ENCODE results near the gene USF1. TPM values are rescaled to one million over a fixed set of nuclear protein-coding genes. Genes with fewer than 3 reads are reported as not detected.

Gene USF1
- total and polyA plus RNA-seq, 4 donors: 19.2 to 43.5 (median 27.2) TPM

- 73% methylated on average over 9 of the region's 9 CpGs for WGBS
- H3K27ac ChIP-seq (ENCODE audit: low read depth in 1 of 2, low read length in 2 of 2): no peak overlapping the region
- no peaks in the 10 kb centered on the region for H3K27me3 ChIP-seq (ENCODE audit: control insufficient read depth in 4 of 4, insufficient read depth in 4 of 4, low read length in 3 of 4)
- H3K9ac ChIP-seq (ENCODE audit: low read depth in 1 of 2, low read length in 2 of 2): no peak overlapping the region
- no peaks in the 10 kb centered on the region for H3K4me1 ChIP-seq (ENCODE audit: control insufficient read depth in 4 of 4, insufficient read depth in 4 of 4, low read length in 3 of 4)
- H3K36me3 ChIP-seq (ENCODE audit: control insufficient read depth in 4 of 4, insufficient read depth in 3 of 4, low read depth in 1 of 4, low read length in 3 of 4): no peaks in the 10 kb centered on the region
- no peak overlapping the region for H3K4me3 ChIP-seq (ENCODE audit: low read depth in 1 of 3, low read length in 3 of 3)
- H3K9me3 ChIP-seq (ENCODE audit: control insufficient read depth in 4 of 4, low read length in 3 of 4): no peaks in the 10 kb centered on the region
- TF ChIP-seq HNF4A (conservative IDR thresholded peaks at IDR 0.05): no peak
- TF ChIP-seq REST (IDR thresholded peaks at IDR 0.05): no peak
- no peak for TF ChIP-seq FOXA2 (IDR thresholded peaks at IDR 0.05)
- no peak for TF ChIP-seq ZBTB33 (IDR thresholded peaks at IDR 0.05)
- TF ChIP-seq TAF1 (conservative IDR thresholded peaks at IDR 0.05): no peak
- no peak for TF ChIP-seq SP1 (IDR thresholded peaks at IDR 0.05)
- no peak for TF ChIP-seq ATF3 (IDR thresholded peaks at IDR 0.05)
- TF ChIP-seq CTCF (IDR thresholded peaks at IDR 0.05; ENCODE audit: low read depth, low read length, missing input control): no peak
- TF ChIP-seq EGR1 (IDR thresholded peaks at IDR 0.05; ENCODE audit: low read depth in 2 of 2): no peak
- no peak for TF ChIP-seq RXRA (IDR thresholded peaks at IDR 0.05)
- no peak for TF ChIP-seq HNF4G (IDR thresholded peaks at IDR 0.05)
- TF ChIP-seq YY1 (IDR thresholded peaks at IDR 0.05): no peak
- TF ChIP-seq JUND (IDR thresholded peaks at IDR 0.05): no peak
- DNase-seq (ENCODE audit: low spot score): no peak
These were observed 31.6 kb upstream of the USF1 start for GRCh38 chr1:161077426-161077825.

GRCh38 chr1:161076410-161076809 is 30.6 kb upstream of the USF1 start:
- H3K27me3 ChIP-seq (ENCODE audit: control insufficient read depth in 4 of 4, insufficient read depth in 4 of 4, low read length in 3 of 4): no peaks in the 10 kb centered on the region
- H3K36me3 ChIP-seq (ENCODE audit: control insufficient read depth in 4 of 4, insufficient read depth in 3 of 4, low read depth in 1 of 4, low read length in 3 of 4): no peaks in the 10 kb centered on the region
- H3K27ac ChIP-seq (ENCODE audit: low read depth in 1 of 2, low read length in 2 of 2): no peak overlapping the region
- H3K9me3 ChIP-seq (ENCODE audit: control insufficient read depth in 4 of 4, low read length in 3 of 4): no peaks in the 10 kb centered on the region
- TF ChIP-seq FOXA1 (IDR thresholded peaks at IDR 0.05) (no peak), EGR1 (IDR thresholded peaks at IDR 0.05; ENCODE audit: low read depth in 2 of 2) (no peak), ATF3 (IDR thresholded peaks at IDR 0.05) (no peak), FOXA2 (IDR thresholded peaks at IDR 0.05) (no peak), YY1 (IDR thresholded peaks at IDR 0.05) (no peak), NR2F2 (IDR thresholded peaks at IDR 0.05) (no peak), CTCF (IDR thresholded peaks at IDR 0.05; ENCODE audit: low read depth, low read length, missing input control) (no peak)
- H3K4me1 ChIP-seq (ENCODE audit: control insufficient read depth in 4 of 4, insufficient read depth in 4 of 4, low read length in 3 of 4): no peaks in the 10 kb centered on the region
- DNase-seq (ENCODE audit: low spot score): no peak
- no peak overlapping the region for H3K9ac ChIP-seq (ENCODE audit: low read depth in 1 of 2, low read length in 2 of 2)
- no peak overlapping the region for H3K4me3 ChIP-seq (ENCODE audit: low read depth in 1 of 3, low read length in 3 of 3)

Data from liver (tissue), 9 donors.